GM13976 (cell line): Measurements from ENCODE around the gene PSORS1C2.
"Not testable (repeated sequence)": the region's sequence is repeated elsewhere in the genome, so short reads cannot be mapped to it uniquely, and the experiment has no call there.

Experiments
- DNase-seq: peaks from one replicate; pipeline ENCODE4 v3.0.0; 2012; ENCODE audit warnings: low spot score
- in situ Hi-C: fragments of 300-500 bp; cut with MboI; formaldehyde crosslinking; loops from one replicate; pipeline ENCODE4 v1.12.0; 2022; ENCODE audit warnings: low sequenced_read_pairs, mixed read lengths, inconsistent platforms; ENCODE audit not compliant: unreplicated experiment
- TF ChIP-seq, protein P1 (sequence below): IDR thresholded peaks from 2 replicates; pipeline ENCODE4 v1.5.1; 2012; ENCODE audit warnings: borderline replicate concordance, mild to moderate bottlenecking; ENCODE audit not compliant: insufficient read depth; ENCODE audit errors: extremely low read depth, missing control alignments, control extremely low read depth

The PSORS1C2 gene

DNA sequence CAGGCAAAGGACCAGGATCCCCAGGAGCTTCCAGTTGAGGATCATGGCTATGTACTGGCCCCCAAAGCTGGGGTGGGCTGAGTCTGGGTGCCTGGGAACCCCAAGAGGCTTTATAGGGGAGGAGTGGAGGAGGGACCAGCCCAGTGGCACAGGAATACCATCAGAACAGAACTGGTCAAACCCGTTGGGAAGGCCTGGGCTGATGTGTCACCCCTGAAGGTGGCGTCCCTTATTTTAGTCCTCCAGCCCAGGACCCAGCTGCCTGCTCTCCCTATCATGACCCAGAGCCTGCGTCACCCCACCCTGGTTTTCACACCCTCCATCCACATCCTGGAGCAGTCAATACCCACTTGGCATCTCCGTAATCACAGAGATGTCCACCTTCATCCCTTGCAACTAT, at the start of gene PSORS1C2:
Gene PSORS1C2, minus strand, starts transcription at position 85 of the 400 bp plus-strand sequence. Its CDS starts 40 bp downstream, at position 45.
- TF ChIP-seq, protein P1, sequence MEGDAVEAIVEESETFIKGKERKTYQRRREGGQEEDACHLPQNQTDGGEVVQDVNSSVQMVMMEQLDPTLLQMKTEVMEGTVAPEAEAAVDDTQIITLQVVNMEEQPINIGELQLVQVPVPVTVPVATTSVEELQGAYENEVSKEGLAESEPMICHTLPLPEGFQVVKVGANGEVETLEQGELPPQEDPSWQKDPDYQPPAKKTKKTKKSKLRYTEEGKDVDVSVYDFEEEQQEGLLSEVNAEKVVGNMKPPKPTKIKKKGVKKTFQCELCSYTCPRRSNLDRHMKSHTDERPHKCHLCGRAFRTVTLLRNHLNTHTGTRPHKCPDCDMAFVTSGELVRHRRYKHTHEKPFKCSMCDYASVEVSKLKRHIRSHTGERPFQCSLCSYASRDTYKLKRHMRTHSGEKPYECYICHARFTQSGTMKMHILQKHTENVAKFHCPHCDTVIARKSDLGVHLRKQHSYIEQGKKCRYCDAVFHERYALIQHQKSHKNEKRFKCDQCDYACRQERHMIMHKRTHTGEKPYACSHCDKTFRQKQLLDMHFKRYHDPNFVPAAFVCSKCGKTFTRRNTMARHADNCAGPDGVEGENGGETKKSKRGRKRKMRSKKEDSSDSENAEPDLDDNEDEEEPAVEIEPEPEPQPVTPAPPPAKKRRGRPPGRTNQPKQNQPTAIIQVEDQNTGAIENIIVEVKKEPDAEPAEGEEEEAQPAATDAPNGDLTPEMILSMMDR = no peak
- no peak for DNase-seq
- in situ Hi-C loops = loop anchor here (5.0 kb wide), 2 partner anchors 53 to 228 kb away; no protein-coding TSS in a partner anchor

DNA sequence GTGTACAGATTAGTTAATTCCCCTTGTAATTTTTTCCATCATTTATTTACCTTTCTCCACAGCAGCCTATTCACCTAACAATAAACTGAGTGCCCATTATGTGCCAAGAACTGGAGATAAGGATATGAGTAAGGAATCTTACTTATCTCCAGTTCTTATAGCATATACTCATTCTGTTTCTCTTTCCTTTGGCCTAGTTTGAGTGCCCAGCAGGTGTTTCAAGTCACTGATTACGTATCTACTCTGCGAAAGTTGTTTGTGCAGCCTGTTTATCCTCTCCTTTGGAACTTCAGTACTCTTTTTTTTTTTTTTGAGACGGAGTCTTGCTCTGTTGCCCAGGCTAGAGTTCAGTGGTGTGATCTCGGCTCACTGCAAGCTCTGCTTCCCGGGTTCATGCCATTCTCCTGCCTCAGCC, 48.9 kb upstream of the PSORS1C2 start:
- in situ Hi-C loops = no loop called here
- TF ChIP-seq, protein P1 = no peak
- no peak for DNase-seq

DNA sequence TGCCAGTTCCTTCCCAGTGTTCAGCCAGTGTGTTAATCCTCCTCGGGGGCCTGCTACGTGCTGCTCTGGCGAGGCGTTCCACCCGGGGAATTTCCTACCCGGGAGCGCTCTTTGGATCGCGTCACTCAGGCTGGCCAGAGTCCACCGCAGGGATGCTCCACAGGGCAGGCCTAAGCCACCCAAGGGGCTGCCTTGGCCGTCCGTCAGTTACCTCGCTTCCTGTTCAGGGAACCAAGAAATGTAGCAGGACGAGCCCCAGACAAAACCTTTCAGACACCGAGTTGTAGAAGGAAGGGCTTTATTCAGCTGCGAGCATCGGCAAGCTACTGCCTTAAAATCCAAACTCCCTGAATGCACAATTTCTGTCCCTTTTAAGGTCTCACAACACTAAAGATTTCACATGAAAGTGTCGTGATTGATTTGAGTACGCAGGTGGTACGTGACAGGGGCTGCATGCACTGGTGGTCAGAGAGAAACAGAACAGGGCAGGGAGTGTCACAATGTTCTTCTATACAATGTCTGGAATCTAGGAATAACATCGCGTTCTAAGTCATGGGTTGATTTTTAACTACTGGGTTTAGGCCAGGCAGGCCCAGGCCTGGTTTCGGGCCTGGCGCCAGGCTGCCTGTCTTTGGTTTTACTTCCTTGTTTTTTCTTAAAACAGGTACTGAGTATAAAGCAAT, 47.3 kb upstream of the PSORS1C2 start:
- in situ Hi-C loops = no loop called here
- TF ChIP-seq, protein P1 = no peak
- no peak for DNase-seq

DNA sequence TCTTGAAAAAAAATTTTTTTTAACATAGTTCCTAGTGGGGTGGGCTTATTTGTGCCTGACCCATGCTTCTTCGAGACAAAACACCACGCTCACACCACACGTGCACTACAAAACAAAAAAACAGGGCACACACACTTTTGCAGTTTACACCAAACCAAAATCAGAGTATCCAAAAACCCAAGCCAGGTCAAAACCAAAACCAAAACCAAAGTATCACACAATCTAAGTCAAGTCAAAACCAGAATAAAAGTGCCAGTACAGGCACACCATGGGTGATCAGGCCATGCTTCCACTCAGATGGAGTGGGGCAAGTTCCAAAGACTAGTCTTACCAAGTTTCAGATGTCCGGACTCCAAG, 46.8 kb upstream of the PSORS1C2 start:
- DNase-seq, in situ Hi-C loops: not testable (repeated sequence)

DNA sequence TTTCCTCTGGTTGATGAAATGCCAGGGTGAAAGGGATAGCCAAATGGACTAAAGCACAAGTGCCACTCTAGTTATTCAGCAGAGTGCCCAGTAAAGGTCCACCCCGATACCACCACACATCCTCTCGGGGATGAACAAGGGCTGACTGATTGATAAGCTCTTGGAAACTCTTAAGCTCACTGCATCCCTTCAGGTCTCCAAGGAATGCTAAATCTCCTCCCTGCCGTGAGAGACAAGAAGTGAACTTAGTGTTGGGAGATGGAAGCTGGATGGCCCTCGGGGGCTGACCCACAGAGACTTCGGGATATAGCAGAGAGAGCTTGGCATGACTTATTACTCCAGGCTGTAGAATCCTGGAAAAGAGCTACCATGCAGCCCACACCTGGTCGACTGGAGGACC, 45.0 kb upstream of the PSORS1C2 start:
- in situ Hi-C loops, DNase-seq: not testable (repeated sequence)

DNA sequence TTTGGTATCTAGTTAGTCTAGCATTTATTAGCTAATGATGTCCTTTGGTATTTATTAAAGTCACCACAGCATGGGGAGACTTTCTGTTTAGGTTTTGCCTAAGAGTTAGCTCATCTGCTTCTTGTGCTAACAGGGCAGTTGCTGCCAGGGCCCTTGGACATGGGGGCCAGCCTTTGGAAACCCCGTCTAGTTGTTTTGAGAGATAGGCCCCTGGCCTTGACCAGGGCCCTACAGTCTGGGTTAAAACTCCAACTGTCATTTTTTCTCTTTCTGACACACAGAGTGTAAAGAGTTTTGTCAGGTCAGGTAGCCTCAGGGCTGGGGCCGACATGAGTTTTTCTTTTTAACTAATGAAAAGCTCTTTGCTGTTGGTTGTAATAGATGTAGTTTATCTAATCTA, 44.4 kb upstream of the PSORS1C2 start:
- in situ Hi-C loops, DNase-seq: not testable (repeated sequence)

DNA sequence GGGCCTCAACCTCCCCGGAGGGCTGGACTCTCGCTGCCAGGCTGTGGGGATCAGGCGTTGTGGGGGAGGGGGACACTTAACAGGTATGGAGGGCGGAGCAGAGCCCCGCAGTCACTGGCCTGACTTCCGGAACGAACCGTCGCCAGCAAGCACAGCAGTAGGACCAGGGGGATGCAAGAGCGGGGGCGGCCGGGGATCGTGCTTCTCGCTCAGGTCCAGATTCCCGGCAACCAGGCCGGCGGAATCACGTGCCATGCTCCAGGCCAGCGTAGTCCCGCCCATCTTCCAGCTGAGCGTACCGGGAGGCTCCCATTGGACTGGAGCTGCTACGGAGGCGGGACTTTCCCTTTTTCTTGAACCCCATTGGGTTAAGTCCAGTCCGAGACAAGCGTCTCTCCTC, 41.6 kb upstream of the PSORS1C2 start:
- in situ Hi-C loops = no loop called here

DNA sequence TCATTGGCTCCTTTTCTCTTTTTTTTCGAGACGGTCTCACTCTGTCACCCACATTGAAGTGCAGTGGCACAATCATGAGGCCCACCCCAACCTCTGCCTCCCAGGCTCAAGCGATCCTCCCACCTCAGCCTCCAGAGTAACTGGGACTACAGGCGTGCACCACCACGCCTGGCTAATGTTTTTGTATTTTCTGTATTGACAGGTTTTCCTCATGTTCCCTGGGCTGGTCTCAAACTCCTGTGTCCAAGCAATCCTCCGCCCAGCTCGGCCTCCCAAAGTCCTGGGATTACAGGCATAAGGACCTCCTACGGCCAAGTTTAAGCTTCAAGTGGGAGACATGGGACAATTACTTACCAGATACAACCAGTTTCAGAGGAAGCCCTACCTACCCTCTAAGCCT, 41.0 kb upstream of the PSORS1C2 start:
- no peak for DNase-seq
- in situ Hi-C loops = no loop called here
- TF ChIP-seq, protein P1 = no peak

More for the DNA sequence above, 41.6 kb upstream of the PSORS1C2 start:
- DNase-seq = peak; percentile 62
- TF ChIP-seq, protein P1 = no peak

DNA sequence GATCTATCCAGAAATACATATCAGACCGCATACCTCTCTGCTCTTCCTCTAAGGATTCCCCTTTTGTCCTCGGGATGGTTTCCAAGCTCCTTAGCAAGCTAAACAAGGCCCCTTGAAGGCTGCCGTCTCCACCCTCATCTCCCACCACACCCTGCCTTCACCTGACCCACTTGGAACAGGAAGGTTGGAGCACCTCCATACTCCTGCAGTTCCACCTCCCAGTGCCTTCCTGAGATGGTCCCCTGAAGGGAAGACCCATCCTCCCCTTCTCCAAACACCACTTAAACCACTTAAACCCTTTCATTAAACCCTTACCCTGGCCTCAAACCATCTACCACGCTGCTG, 40.1 kb upstream of the PSORS1C2 start:
- DNase-seq = no peak
- in situ Hi-C loops = no loop called here
- TF ChIP-seq, protein P1 = no peak
